Loucy (cell line): ENCODE results near the gene SLC9A1.
A peak's percentile ranks its signal among the peaks of the same experiment; 100 is the strongest.

Experiments
- H2AFZ ChIP-seq: fragments of 200-600 bp; sonication (generic); 2 replicates; pipeline ENCODE4 v1.6.0; 2016; ENCODE audit warnings: antibody characterized with exemption, mild to moderate bottlenecking, low read length, moderate library complexity
- H3F3A ChIP-seq: fragments of 200-600 bp; 2 replicates; pipeline ENCODE4 v1.6.0; 2016; ENCODE audit warnings: antibody characterized with exemption, low read depth, mild to moderate bottlenecking
- H3K27me3 ChIP-seq: fragments of 200-600 bp; sonication (generic); 2 replicates; pipeline ENCODE4 v1.6.1; 2014; ENCODE audit warnings: low read length, mild to moderate bottlenecking; ENCODE audit not compliant: insufficient read depth, poor library complexity, severe bottlenecking
- H3K36me3 ChIP-seq: fragments of 200-600 bp; sonication (generic); 2 replicates; pipeline ENCODE4 v1.6.1; 2016; ENCODE audit warnings: low read length; ENCODE audit not compliant: insufficient read depth
- H3K4me1 ChIP-seq: fragments of 200-600 bp; sonication (generic); 2 replicates; pipeline ENCODE4 v1.5.1; 2014; ENCODE audit warnings: low read length, mild to moderate bottlenecking; ENCODE audit not compliant: insufficient read depth, poor library complexity, severe bottlenecking
- H3K4me2 ChIP-seq: fragments of 200-600 bp; sonication (generic); 2 replicates; pipeline ENCODE4 v1.6.0; 2014; ENCODE audit warnings: antibody characterized with exemption, low read length, low read depth, mild to moderate bottlenecking; ENCODE audit not compliant: poor library complexity, severe bottlenecking
- H3K4me3 ChIP-seq: fragments of 200-600 bp; sonication (generic); 2 replicates; pipeline ENCODE4 v1.5.1; 2014; ENCODE audit warnings: low read length, mild to moderate bottlenecking, mixed read lengths; ENCODE audit not compliant: poor library complexity, severe bottlenecking
- H3K79me2 ChIP-seq: fragments of 200-600 bp; sonication (generic); 2 replicates; pipeline ENCODE4 v1.6.1; 2014; ENCODE audit warnings: low read length; ENCODE audit not compliant: insufficient read depth
- H3K9ac ChIP-seq: fragments of 200-600 bp; sonication (generic); 2 replicates; pipeline ENCODE4 v1.6.0; 2014; ENCODE audit warnings: mild to moderate bottlenecking, low read depth, low read length, moderate library complexity; ENCODE audit not compliant: poor library complexity, severe bottlenecking
- H3K9me2 ChIP-seq: fragments of 200-600 bp; sonication (generic); replicated peaks from 2 replicates; pipeline ENCODE4 v1.6.1; 2016; ENCODE audit warnings: low read depth, low read length, mixed read lengths
- H3K9me3 ChIP-seq: fragments of 200-600 bp; sonication (generic); 2 replicates; pipeline ENCODE4 v1.6.1; 2014; ENCODE audit warnings: mild to moderate bottlenecking, antibody characterized with exemption, low read length, low read depth; ENCODE audit not compliant: insufficient read depth
- H4K20me1 ChIP-seq: fragments of 200-600 bp; sonication (generic); 2 replicates; pipeline ENCODE4 v1.6.0; 2014; ENCODE audit warnings: antibody characterized with exemption, low read length, mild to moderate bottlenecking; ENCODE audit not compliant: insufficient read depth, poor library complexity, severe bottlenecking
- CTCF ChIP-seq: fragments of 200-600 bp; sonication (generic); conservative IDR thresholded peaks from 2 replicates; pipeline ENCODE4 v1.5.1; 2014; ENCODE audit warnings: mild to moderate bottlenecking, antibody characterized with exemption, low read length
- EZH2phosphoT487 ChIP-seq: fragments of 200-600 bp; IDR thresholded peaks from 2 replicates; pipeline ENCODE4 v1.6.1; 2018; ENCODE audit warnings: antibody characterized with exemption, mild to moderate bottlenecking, moderate library complexity, borderline replicate concordance

The SLC9A1 gene

GRCh38 chr1:27105018-27105417 lies 49.9 kb downstream of the SLC9A1 start:
- H3K4me3 ChIP-seq, result no peak overlapping the region
- H3F3A ChIP-seq, result no peaks in the 10 kb centered on the region
- H3K4me1 ChIP-seq, result peaks cover 5% of the 10 kb centered on the region
- H3K9me3 ChIP-seq, result no peaks in the 10 kb centered on the region
- H4K20me1 ChIP-seq, result no peaks in the 10 kb centered on the region
- no peak overlapping the region for H3K9ac ChIP-seq
- no peaks in the 10 kb centered on the region for H3K27me3 ChIP-seq
- H3K79me2 ChIP-seq, result no peaks in the 10 kb centered on the region
- H3K36me3 ChIP-seq, result peaks cover 20% of the 10 kb centered on the region; the same call in 1 of the 2 replicates
- H3K9me2 ChIP-seq, result no peaks in the 10 kb centered on the region
- no peak overlapping the region for H2AFZ ChIP-seq
- TF ChIP-seq EZH2phosphoT487 (no peak), CTCF (no peak)
- H3K4me2 ChIP-seq, result no peak overlapping the region

- Histone ChIP-seq H3K4me2 (no peak overlapping the region), H3K9ac (no peak overlapping the region), H4K20me1 (no peaks in the 10 kb centered on the region), H3K79me2 (no peaks in the 10 kb centered on the region), H3K9me3 (no peaks in the 10 kb centered on the region), H3K27me3 (no peaks in the 10 kb centered on the region), H2AFZ (no peak overlapping the region), H3F3A (peaks cover 3% of the 10 kb centered on the region), H3K4me1 (peaks cover 20% of the 10 kb centered on the region), H3K36me3 (peaks cover 15% of the 10 kb centered on the region; the same call in 1 of the 2 replicates), H3K4me3 (no peak overlapping the region), H3K9me2 (no peaks in the 10 kb centered on the region)
- TF ChIP-seq CTCF, result no peak
- no peak for TF ChIP-seq EZH2phosphoT487
Observed at GRCh38 chr1:27103498-27103897, 51.4 kb downstream of the SLC9A1 start.

GRCh38 chr1:27102707-27103468 lies 52.0 kb downstream of the SLC9A1 start:
- Histone ChIP-seq H3K79me2 (no peaks in the 10 kb centered on the region), H3K27me3 (no peaks in the 10 kb centered on the region), H3K9me2 (no peaks in the 10 kb centered on the region), H3K9me3 (no peaks in the 10 kb centered on the region), H3K4me1 (peaks cover 26% of the 10 kb centered on the region), H3K4me2 (no peak overlapping the region), H3K36me3 (peaks cover 14% of the 10 kb centered on the region; the same call in 1 of the 2 replicates), H3K9ac (no peak overlapping the region), H3K4me3 (no peak overlapping the region), H4K20me1 (no peaks in the 10 kb centered on the region), H3F3A (peaks cover 3% of the 10 kb centered on the region), H2AFZ (no peak overlapping the region)
- peak; percentile 97 for TF ChIP-seq CTCF
- no peak for TF ChIP-seq EZH2phosphoT487
